ENCODE measurements around the gene COX7A2L.

DNA sequence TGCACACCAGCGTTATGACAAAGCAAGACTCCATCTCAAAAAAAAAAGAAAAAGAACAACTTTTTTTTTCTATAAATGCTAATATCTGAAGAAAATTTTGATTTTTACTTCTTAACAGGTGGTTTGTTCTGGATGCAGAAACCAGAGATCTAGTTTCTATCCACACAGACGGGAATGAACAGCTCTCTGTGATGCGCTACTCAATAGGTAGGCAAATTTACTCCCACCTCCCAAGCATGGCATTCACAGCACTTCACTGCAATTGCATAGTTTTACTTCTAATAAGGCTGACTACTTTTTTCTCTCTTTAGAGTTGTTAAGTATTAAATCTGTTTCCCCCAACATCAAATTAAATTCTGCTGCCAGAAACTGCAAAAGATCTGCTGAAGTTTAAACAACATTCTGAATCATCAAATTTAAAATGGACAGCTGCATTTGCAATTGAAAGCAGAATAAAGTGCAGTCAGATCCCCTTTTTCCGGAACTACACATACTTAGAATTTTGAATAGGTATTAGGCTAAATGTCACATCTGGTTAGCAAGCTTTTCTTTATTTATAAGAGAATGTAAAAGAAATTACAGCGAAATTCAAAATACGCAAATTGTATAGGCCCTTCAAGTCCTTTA, 45.1 kb downstream of the COX7A2L start:
- TF ChIP-seq EZH2 (IDR thresholded peaks at IDR 0.05) (no peak), POLR2AphosphoS5 (IDR thresholded peaks at IDR 0.05; ENCODE audit: borderline replicate concordance, low read depth, low read length) (no peak)

Measured in SK-N-MC (cell line).